ENCODE measurements around the gene RAB1A.

GRCh38 chr2:65049010-65049639 lies 80.8 kb downstream of the RAB1A start:
- no peak for TF ChIP-seq CTCF (IDR thresholded peaks at IDR 0.05 in 4 of 5, conservative IDR thresholded peaks at IDR 0.05 in 1 of 5)
- no peak for TF ChIP-seq POLR2A (IDR thresholded peaks at IDR 0.05)
